Upper lobe of right lung (tissue), 1 donor: Measurements from ENCODE around the gene RNF175. TPM values are rescaled to one million over a fixed set of nuclear protein-coding genes. Genes with fewer than 3 reads are reported as not detected.

Source experiments
- ATAC-seq: fragments of 200-7000 bp; cut with Tn5 transposase; one replicate; pipeline ENCODE4 v1.9.1; 2020; ENCODE audit warnings: mild to moderate bottlenecking, moderate library complexity
- DNase-seq: peaks from one replicate; pipeline ENCODE4 v3.0.0-alpha.2; 2020
- H3K27ac ChIP-seq: fragments of 200-600 bp; one replicate; pipeline ENCODE4 v1.8.0; 2022
- H3K27me3 ChIP-seq: fragments of 200-600 bp; one replicate; pipeline ENCODE4 v1.8.0; 2022; ENCODE audit warnings: mild to moderate bottlenecking
- H3K36me3 ChIP-seq: fragments of 200-600 bp; one replicate; pipeline ENCODE4 v1.8.0; 2022
- H3K4me1 ChIP-seq: fragments of 200-600 bp; one replicate; pipeline ENCODE4 v1.8.0; 2022
- H3K4me3 ChIP-seq: fragments of 200-600 bp; one replicate; pipeline ENCODE4 v1.8.0; 2022; ENCODE audit warnings: mild to moderate bottlenecking
- H3K9me3 ChIP-seq: fragments of 200-600 bp; one replicate; pipeline ENCODE4 v1.8.0; 2022
- intact Hi-C: fragments of 100-400 bp; cut with DNase I; formaldehyde crosslinking; loops from one replicate; pipeline ENCODE4 v1.11.0; 2022
- total RNA-seq: library from RNA; stranded (reverse); fragmentation: NEBNext Ultra II Directional; extraction: Animal tissue kit (Norgen Biotek cat#: 25700); gene quantifications from one replicate; pipeline ENCODE4 v1.2.1, GENCODE V29; 2021
- TF ChIP-seq, protein P1 (sequence below): fragments of 200-600 bp; IDR thresholded peaks from one replicate; pipeline ENCODE4 v1.8.0; 2022; ENCODE audit warnings: antibody characterized with exemption
- donor health status: DM: no; HTN: yes; CAD: no; lungs with severe emphysema.

Gene RNF175
- total RNA-seq, 1 donor from 2014 or later = not detected

DNA sequence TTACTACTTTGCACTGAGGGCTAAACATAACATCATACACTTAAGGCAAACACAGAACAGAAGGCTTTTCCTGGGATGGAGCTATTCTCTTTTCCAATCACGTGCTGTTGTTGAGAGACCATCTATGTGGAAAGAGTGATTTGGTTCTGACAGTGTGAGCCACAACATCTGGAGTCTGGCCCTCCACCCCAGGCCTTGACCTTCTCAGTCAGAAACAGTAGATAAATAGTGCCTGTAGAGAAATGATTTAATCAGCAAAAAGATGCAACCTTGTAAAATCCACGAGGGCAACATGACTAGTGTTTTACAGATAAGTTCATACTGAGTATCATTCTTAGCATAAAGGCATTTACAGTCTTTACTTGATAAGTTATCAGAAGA is 39.9 kb upstream of the RNF175 start:
- no peaks in the 10 kb centered on the region for H3K36me3 ChIP-seq
- no peak overlapping the region for H3K4me3 ChIP-seq
- peaks cover 5% of the 10 kb centered on the region for H3K27me3 ChIP-seq
- no peak for DNase-seq
- intact Hi-C loops = no loop called here
- TF ChIP-seq, protein P1, sequence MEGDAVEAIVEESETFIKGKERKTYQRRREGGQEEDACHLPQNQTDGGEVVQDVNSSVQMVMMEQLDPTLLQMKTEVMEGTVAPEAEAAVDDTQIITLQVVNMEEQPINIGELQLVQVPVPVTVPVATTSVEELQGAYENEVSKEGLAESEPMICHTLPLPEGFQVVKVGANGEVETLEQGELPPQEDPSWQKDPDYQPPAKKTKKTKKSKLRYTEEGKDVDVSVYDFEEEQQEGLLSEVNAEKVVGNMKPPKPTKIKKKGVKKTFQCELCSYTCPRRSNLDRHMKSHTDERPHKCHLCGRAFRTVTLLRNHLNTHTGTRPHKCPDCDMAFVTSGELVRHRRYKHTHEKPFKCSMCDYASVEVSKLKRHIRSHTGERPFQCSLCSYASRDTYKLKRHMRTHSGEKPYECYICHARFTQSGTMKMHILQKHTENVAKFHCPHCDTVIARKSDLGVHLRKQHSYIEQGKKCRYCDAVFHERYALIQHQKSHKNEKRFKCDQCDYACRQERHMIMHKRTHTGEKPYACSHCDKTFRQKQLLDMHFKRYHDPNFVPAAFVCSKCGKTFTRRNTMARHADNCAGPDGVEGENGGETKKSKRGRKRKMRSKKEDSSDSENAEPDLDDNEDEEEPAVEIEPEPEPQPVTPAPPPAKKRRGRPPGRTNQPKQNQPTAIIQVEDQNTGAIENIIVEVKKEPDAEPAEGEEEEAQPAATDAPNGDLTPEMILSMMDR = no peak
- no peak for ATAC-seq
- H3K9me3 ChIP-seq = no peaks in the 10 kb centered on the region
- H3K27ac ChIP-seq = no peak overlapping the region
- H3K4me1 ChIP-seq = no peaks in the 10 kb centered on the region

GRCh38 chr4:153798901-153799693 is 39.3 kb upstream of the RNF175 start:
- Histone ChIP-seq H3K36me3 (no peaks in the 10 kb centered on the region), H3K4me1 (no peaks in the 10 kb centered on the region), H3K4me3 (no peak overlapping the region), H3K27ac (no peak overlapping the region), H3K9me3 (no peaks in the 10 kb centered on the region), H3K27me3 (peaks cover 11% of the 10 kb centered on the region)
- intact Hi-C loops = no loop called here
- ATAC-seq (no peak), DNase-seq (no peak)
- TF ChIP-seq, protein P1 = no peak

DNA sequence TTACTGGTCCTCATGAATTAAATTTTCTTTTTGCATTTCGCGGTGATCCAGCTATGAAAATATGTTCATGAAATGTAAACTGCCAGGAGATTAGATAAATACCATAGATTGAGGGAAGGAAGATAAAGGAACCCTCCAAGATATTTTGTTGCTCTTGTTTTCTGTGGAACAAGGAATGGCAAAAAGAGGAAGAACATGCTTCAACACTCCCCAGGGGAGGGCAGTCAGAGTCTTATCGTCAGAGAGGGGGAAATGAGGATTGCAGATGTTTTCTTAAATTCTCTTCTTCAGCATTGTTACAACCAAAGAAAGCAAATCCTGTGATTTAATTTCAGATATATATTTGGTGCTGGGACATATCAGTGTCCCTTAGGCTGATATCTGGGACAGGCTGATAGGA is 38.6 kb upstream of the RNF175 start:
- intact Hi-C loops = no loop called here
- no peak for DNase-seq
- Histone ChIP-seq H3K4me3 (no peak overlapping the region), H3K4me1 (no peaks in the 10 kb centered on the region), H3K27me3 (peaks cover 16% of the 10 kb centered on the region), H3K27ac (no peak overlapping the region), H3K36me3 (no peaks in the 10 kb centered on the region), H3K9me3 (no peaks in the 10 kb centered on the region)
- no peak for ATAC-seq
- TF ChIP-seq, protein P1 = no peak

GRCh38 chr4:153794006-153794405 is 34.2 kb upstream of the RNF175 start:
- ATAC-seq (no peak), DNase-seq (no peak)
- peaks cover 23% of the 10 kb centered on the region for H3K4me1 ChIP-seq
- TF ChIP-seq, protein P1 = no peak
- H3K27ac ChIP-seq = no peak overlapping the region
- H3K27me3 ChIP-seq = peaks cover 59% of the 10 kb centered on the region
- intact Hi-C loops = no loop called here
- H3K4me3 ChIP-seq = no peak overlapping the region
- no peaks in the 10 kb centered on the region for H3K36me3 ChIP-seq
- H3K9me3 ChIP-seq = no peaks in the 10 kb centered on the region

GRCh38 chr4:153792618-153793247 is 32.9 kb upstream of the RNF175 start:
- no peak for DNase-seq
- H3K27me3 ChIP-seq = peaks cover 71% of the 10 kb centered on the region

More at GRCh38 chr4:153792618-153793247, 32.9 kb upstream of the RNF175 start:
- H3K9me3 ChIP-seq = no peaks in the 10 kb centered on the region
- no peaks in the 10 kb centered on the region for H3K36me3 ChIP-seq
- ATAC-seq = no peak
- H3K27ac ChIP-seq = no peak overlapping the region
- peaks cover 30% of the 10 kb centered on the region for H3K4me1 ChIP-seq
- peak overlapping the region; percentile 19 for H3K4me3 ChIP-seq
- intact Hi-C loops = no loop called here
- TF ChIP-seq, protein P1 = no peak
